Neuronal stem cell (in vitro differentiated cells): ENCODE data around the gene VRK1.

Source experiments
- DNase-seq: peaks from one replicate; pipeline ENCODE4 v3.0.0-alpha.2; 2013; ENCODE audit warnings: low spot score
- H2AFZ ChIP-seq: one replicate; pipeline ENCODE4 v1.6.1; 2013; ENCODE audit warnings: mild to moderate bottlenecking, low read length, inconsistent platforms
- H2AK5ac ChIP-seq: 2 replicates; pipeline ENCODE4 v1.6.1; 2013; ENCODE audit warnings: low read depth, mild to moderate bottlenecking, inconsistent platforms, low read length, moderate library complexity, mixed read lengths
- H2BK120ac ChIP-seq: 2 replicates; pipeline ENCODE4 v1.6.1; 2013; ENCODE audit warnings: low read depth, mild to moderate bottlenecking, inconsistent platforms, low read length, moderate library complexity, mixed read lengths
- H2BK12ac ChIP-seq: one replicate; pipeline ENCODE4 v1.6.1; 2013; ENCODE audit warnings: low read length, inconsistent platforms
- H2BK15ac ChIP-seq: 2 replicates; pipeline ENCODE4 v1.6.1; 2013; ENCODE audit warnings: mild to moderate bottlenecking, low read length, inconsistent platforms, mixed read lengths
- H2BK5ac ChIP-seq: one replicate; pipeline ENCODE4 v1.6.1; 2013; ENCODE audit warnings: inconsistent platforms, mild to moderate bottlenecking, low read length, moderate library complexity
- H3K14ac ChIP-seq: one replicate; pipeline ENCODE4 v1.6.1; 2013; ENCODE audit warnings: low read length, inconsistent platforms
- H3K18ac ChIP-seq: 2 replicates; pipeline ENCODE4 v1.6.1; 2013; ENCODE audit warnings: low read length, inconsistent platforms
- H3K23ac ChIP-seq: 2 replicates; pipeline ENCODE4 v1.6.1; 2013; ENCODE audit warnings: low read depth, mild to moderate bottlenecking, mixed read lengths, low read length, inconsistent platforms; ENCODE audit not compliant: poor library complexity
- H3K27ac ChIP-seq: replicated peaks from 3 replicates; pipeline ENCODE4 v1.5.1; 2013; ENCODE audit warnings: low read length, inconsistent platforms
- H3K27me3 ChIP-seq, 3 experiments: 2 replicates each; pipeline ENCODE4 v1.6.1; 2013; ENCODE audit warnings: low read length in 3 of 3, mild to moderate bottlenecking in 2 of 3, inconsistent platforms in 1 of 3, low read depth in 1 of 3, mixed read lengths in 1 of 3, moderate library complexity in 1 of 3; ENCODE audit not compliant: control insufficient read depth in 3 of 3, insufficient read depth in 3 of 3
- H3K36me3 ChIP-seq, 2 donors: replicated peaks in 1 of 2; 2 replicates each; pipeline ENCODE4 v1.6.1; 2013; ENCODE audit warnings: low read length in 2 of 2; ENCODE audit not compliant: control insufficient read depth in 2 of 2, insufficient read depth in 2 of 2
- H3K4ac ChIP-seq: 2 replicates; pipeline ENCODE4 v1.6.1; 2013; ENCODE audit warnings: inconsistent platforms, mild to moderate bottlenecking, low read length, moderate library complexity
- H3K4me1 ChIP-seq, 2 donors: 1 replicate in 1 of 2; 2 replicates in 1 of 2; pipeline ENCODE4 v1.6.1; 2013; ENCODE audit warnings: low read length in 2 of 2, low read depth in 1 of 2; ENCODE audit not compliant: control insufficient read depth in 2 of 2, insufficient read depth in 1 of 2
- H3K4me2 ChIP-seq: one replicate; pipeline ENCODE4 v1.6.1; 2013; ENCODE audit warnings: mild to moderate bottlenecking, low read length, inconsistent platforms; ENCODE audit not compliant: insufficient read depth, poor library complexity, severe bottlenecking
- H3K4me3 ChIP-seq, 2 donors: 2 replicates each; pipeline ENCODE4 v1.5.1; 2013; ENCODE audit warnings: low read length in 2 of 2, mild to moderate bottlenecking in 2 of 2, inconsistent platforms in 1 of 2, moderate library complexity in 1 of 2
- H3K79me1 ChIP-seq: one replicate; pipeline ENCODE4 v1.6.1; 2013; ENCODE audit warnings: low read depth, mild to moderate bottlenecking, inconsistent platforms, low read length, moderate library complexity
- H3K9ac ChIP-seq: one replicate; pipeline ENCODE4 v1.6.1; 2013; ENCODE audit warnings: mild to moderate bottlenecking, low read depth, low read length, inconsistent platforms; ENCODE audit not compliant: poor library complexity
- H3K9me3 ChIP-seq, 2 donors: replicated peaks in 1 of 2; 2 replicates each; pipeline versions ENCODE3 to v1.6.1; 2013; ENCODE audit warnings: low read length in 2 of 2, mild to moderate bottlenecking in 2 of 2, inconsistent platforms in 1 of 2, low read depth in 1 of 2, mixed read lengths in 1 of 2, moderate library complexity in 1 of 2; ENCODE audit not compliant: control insufficient read depth in 2 of 2, insufficient read depth in 1 of 2
- H4K8ac ChIP-seq: one replicate; pipeline ENCODE4 v1.6.1; 2013; ENCODE audit warnings: low read depth, mild to moderate bottlenecking, inconsistent platforms, low read length, moderate library complexity
- H4K91ac ChIP-seq: one replicate; pipeline ENCODE4 v1.6.1; 2013; ENCODE audit warnings: low read length, low read depth, mild to moderate bottlenecking, inconsistent platforms; ENCODE audit not compliant: poor library complexity
- WGBS, 2 donors: extraction: QIAGEN DNeasy Blood & Tissue Kit; methylation state at CpG; one replicate each; pipeline ENCODE4 v1.1.7; 2013; ENCODE audit warnings: missing lambda C conversion rate in 2 of 2, mixed read lengths in 1 of 2; ENCODE audit not compliant: insufficient read length in 2 of 2, insufficient replicate concordance in 1 of 2; ENCODE audit errors: extremely low coverage in 2 of 2; 5-methylcytosine and 5-hydroxymethylcytosine counted together

The VRK1 gene

GRCh38 chr14:96895658-96896271, 98.6 kb downstream of the VRK1 start:
- H3K9ac ChIP-seq: no peak overlapping the region
- H3K14ac ChIP-seq: no peak overlapping the region
- no peak overlapping the region for H3K4me3 ChIP-seq
- H3K9me3 ChIP-seq: peaks cover 0 to 3% of the 10 kb centered on the region in 2 donors
- H2BK15ac ChIP-seq: no peak overlapping the region
- H4K8ac ChIP-seq: no peak overlapping the region
- no peak overlapping the region for H3K23ac ChIP-seq
- no peak overlapping the region for H3K4me2 ChIP-seq
- H2BK5ac ChIP-seq: no peak overlapping the region
- H2BK120ac ChIP-seq: no peak overlapping the region
- H2AK5ac ChIP-seq: no peak overlapping the region
- no peak for DNase-seq
- H3K27ac ChIP-seq: no peak overlapping the region
- H4K91ac ChIP-seq: no peak overlapping the region
- no peak overlapping the region for H3K4ac ChIP-seq
- H3K27me3 ChIP-seq: no peaks in the 10 kb centered on the region
- no peaks in the 10 kb centered on the region for H3K79me1 ChIP-seq
- no peak overlapping the region for H2AFZ ChIP-seq
- WGBS, 2 donors: no CpG with 5 or more reads among the region's 5 CpGs
- H2BK12ac ChIP-seq: no peak overlapping the region
- H3K4me1 ChIP-seq: no peaks in the 10 kb centered on the region
- peaks cover 4 to 5% of the 10 kb centered on the region in 2 donors for H3K36me3 ChIP-seq
- no peak overlapping the region for H3K18ac ChIP-seq

GRCh38 chr14:96897184-96897583, 100.0 kb downstream of the VRK1 start:
- Histone ChIP-seq H3K4ac (no peak overlapping the region), H3K27me3 (no peaks in the 10 kb centered on the region), H4K8ac (no peak overlapping the region), H3K4me3 (no peak overlapping the region), H3K4me2 (no peak overlapping the region), H4K91ac (no peak overlapping the region), H2AFZ (no peak overlapping the region), H3K9ac (no peak overlapping the region), H2BK120ac (no peak overlapping the region), H2BK5ac (no peak overlapping the region), H3K23ac (no peak overlapping the region), H2BK12ac (no peak overlapping the region), H3K79me1 (no peaks in the 10 kb centered on the region), H2BK15ac (no peak overlapping the region), H3K36me3 (peaks cover 2 to 5% of the 10 kb centered on the region in 2 donors), H3K9me3 (no peaks in the 10 kb centered on the region), H3K14ac (no peak overlapping the region), H2AK5ac (no peak overlapping the region), H3K4me1 (peaks cover 0 to 1% of the 10 kb centered on the region in 2 donors), H3K27ac (no peak overlapping the region), H3K18ac (no peak overlapping the region)
- DNase-seq: no peak
- WGBS, 2 donors: no CpG with 5 or more reads among the region's 5 CpGs

- Histone ChIP-seq H2BK120ac (no peak overlapping the region), H3K27ac (no peak overlapping the region), H2BK12ac (no peak overlapping the region), H3K4me3 (no peak overlapping the region), H2BK5ac (no peak overlapping the region), H3K9ac (no peak overlapping the region), H4K91ac (no peak overlapping the region), H2AK5ac (no peak overlapping the region), H3K23ac (no peak overlapping the region), H3K18ac (no peak overlapping the region), H2BK15ac (no peak overlapping the region), H3K27me3 (no peaks in the 10 kb centered on the region), H3K79me1 (no peaks in the 10 kb centered on the region), H4K8ac (no peak overlapping the region), H3K14ac (no peak overlapping the region), H3K4me1 (peaks cover 0 to 3% of the 10 kb centered on the region in 2 donors), H3K9me3 (no peaks in the 10 kb centered on the region), H3K36me3 (peaks cover 0 to 1% of the 10 kb centered on the region in 2 donors), H2AFZ (no peak overlapping the region), H3K4ac (no peak overlapping the region), H3K4me2 (no peak overlapping the region)
- no peak for DNase-seq
- no CpG with 5 or more reads among the region's 3 CpGs for whole genome bisulfite sequencing, 2 donors
Observed at GRCh38 chr14:96901227-96901626, 104.0 kb downstream of the VRK1 start.

- no peak overlapping the region for H2BK15ac ChIP-seq
- H2BK120ac ChIP-seq: no peak overlapping the region
- H2AK5ac ChIP-seq: no peak overlapping the region
Observed at GRCh38 chr14:96902004-96902403, 104.8 kb downstream of the VRK1 start.

More at GRCh38 chr14:96902004-96902403, 104.8 kb downstream of the VRK1 start:
- Histone ChIP-seq H3K27me3 (no peaks in the 10 kb centered on the region), H3K79me1 (no peaks in the 10 kb centered on the region), H3K4me1 (peaks cover 0 to 3% of the 10 kb centered on the region in 2 donors), H3K14ac (no peak overlapping the region), H4K8ac (no peak overlapping the region), H2BK12ac (no peak overlapping the region), H3K36me3 (no peaks in the 10 kb centered on the region), H3K9ac (no peak overlapping the region), H3K18ac (no peak overlapping the region), H3K4me2 (no peak overlapping the region), H3K4me3 (no peak overlapping the region), H3K23ac (no peak overlapping the region), H4K91ac (no peak overlapping the region), H3K4ac (no peak overlapping the region), H2BK5ac (no peak overlapping the region), H2AFZ (no peak overlapping the region), H3K27ac (no peak overlapping the region), H3K9me3 (no peaks in the 10 kb centered on the region)
- DNase-seq: no peak
- no CpG with 5 or more reads among the region's 3 CpGs for WGBS, 2 donors
